ENCODE measurements around the gene GALNT13.

GRCh38 chr2:154403242-154403790, 531.6 kb downstream of the GALNT13 start:
- TF ChIP-seq CTCF (conservative IDR thresholded peaks at IDR 0.05 in 1 of 2, IDR thresholded peaks at IDR 0.05 in 1 of 2; ENCODE audit: low read depth in 1 of 2, low read length in 2 of 2) (no peak), EZH2 (IDR thresholded peaks at IDR 0.05; ENCODE audit: low read length, missing control alignments) (no peak)

All from fibroblast of lung (primary cell).